Duodenal mucosa (tissue), 2 donors: ENCODE results near the gene TTC27.
"Not testable (repeated sequence)": the region's sequence is repeated elsewhere in the genome, so short reads cannot be mapped to it uniquely, and the experiment has no call there.

Source experiments
- H3K27ac ChIP-seq: one replicate; pipeline ENCODE4 v1.7.0; 2013; ENCODE audit warnings: low read depth, low read length
- H3K27me3 ChIP-seq, 2 donors: one replicate each; pipeline ENCODE4 v1.7.0; 2013; ENCODE audit warnings: low read length in 2 of 2, control low read depth in 1 of 2; ENCODE audit not compliant: insufficient read depth in 2 of 2, control insufficient read depth in 1 of 2
- H3K36me3 ChIP-seq, 2 donors: one replicate each; pipeline ENCODE4 v1.7.0; 2013; ENCODE audit warnings: low read length in 2 of 2, control low read depth in 1 of 2; ENCODE audit not compliant: insufficient read depth in 2 of 2, control insufficient read depth in 1 of 2
- H3K4me1 ChIP-seq, 2 donors: one replicate each; pipeline ENCODE4 v1.7.0; 2013; ENCODE audit warnings: low read length in 2 of 2, control low read depth in 1 of 2; ENCODE audit not compliant: insufficient read depth in 2 of 2, control insufficient read depth in 1 of 2
- H3K4me3 ChIP-seq, 2 donors: one replicate each; pipeline ENCODE4 v1.7.0; 2013; ENCODE audit warnings: low read length in 2 of 2, low read depth in 1 of 2
- H3K9ac ChIP-seq, 2 donors: one replicate each; pipeline ENCODE4 v1.7.0; 2013; ENCODE audit warnings: low read length in 2 of 2, low read depth in 1 of 2
- H3K9me3 ChIP-seq, 2 donors: one replicate each; pipeline ENCODE4 v1.7.0; 2013; ENCODE audit warnings: low read length in 2 of 2, control low read depth in 1 of 2; ENCODE audit not compliant: control insufficient read depth in 1 of 2

The TTC27 gene

GRCh38 chr2:32866462-32866861 is 238.6 kb downstream of the TTC27 start:
- H3K4me3 ChIP-seq, H3K9ac ChIP-seq: not testable (repeated sequence)

More at GRCh38 chr2:32866462-32866861, 238.6 kb downstream of the TTC27 start:
- not testable (repeated sequence) for H3K4me1 ChIP-seq, H3K36me3 ChIP-seq, H3K27ac ChIP-seq, H3K9me3 ChIP-seq, H3K27me3 ChIP-seq
